Activated T-cell treated with anti-CD3 and anti-CD28 coated beads for 1 hour (primary cell): ENCODE data around the gene GNAT2.

ENCODE experiments used
- DNase-seq: peaks from one replicate; pipeline ENCODE4 v3.0.0-alpha.2; 2020; ENCODE audit warnings: low read depth

GNAT2 gene

GRCh38 chr1:109641861-109642260 lies 22.4 kb upstream of the GNAT2 start:
- no peak for DNase-seq

- no peak for DNase-seq
Observed at GRCh38 chr1:109641078-109641740, 21.8 kb upstream of the GNAT2 start.

- DNase-seq: peak; percentile 94
Observed at GRCh38 chr1:109640285-109640865, 21.0 kb upstream of the GNAT2 start.

GRCh38 chr1:109639841-109640184 lies 20.4 kb upstream of the GNAT2 start:
- no peak for DNase-seq

GRCh38 chr1:109639063-109639840 lies 19.8 kb upstream of the GNAT2 start:
- no peak for DNase-seq

- no peak for DNase-seq
Observed at GRCh38 chr1:109637446-109637845, 18.0 kb upstream of the GNAT2 start.

- no peak for DNase-seq
Observed at GRCh38 chr1:109636201-109636952, 17.0 kb upstream of the GNAT2 start.

- DNase-seq: no peak
Observed at GRCh38 chr1:109635862-109636200, 16.4 kb upstream of the GNAT2 start.

- DNase-seq: no peak
Observed at GRCh38 chr1:109634771-109635750, 15.6 kb upstream of the GNAT2 start.

- DNase-seq: no peak
Observed at GRCh38 chr1:109634292-109634691, 14.9 kb upstream of the GNAT2 start.

GRCh38 chr1:109632671-109633346 lies 13.4 kb upstream of the GNAT2 start:
- no peak for DNase-seq

GRCh38 chr1:109631513-109632505 lies 12.4 kb upstream of the GNAT2 start:
- no peak for DNase-seq

GRCh38 chr1:109630898-109631512 lies 11.6 kb upstream of the GNAT2 start:
- DNase-seq: no peak

GRCh38 chr1:109630081-109630897 lies 10.9 kb upstream of the GNAT2 start:
- DNase-seq: peak; percentile 51

GRCh38 chr1:109629372-109630030 lies 10.1 kb upstream of the GNAT2 start:
- DNase-seq: no peak

- DNase-seq: no peak
Observed at GRCh38 chr1:109628540-109629321, 9.3 kb upstream of the GNAT2 start.
